HG02885 (cell line): ENCODE results near the gene DPEP1.
"Not testable (repeated sequence)": the region's sequence is repeated elsewhere in the genome, so short reads cannot be mapped to it uniquely, and the experiment has no call there.

ENCODE experiments used
- ATAC-seq: cut with Tn5 transposase; IDR thresholded peaks from one replicate; pipeline ENCODE4 v1.9.1; 2021; ENCODE audit warnings: mild to moderate bottlenecking; ENCODE audit not compliant: unreplicated experiment, poor library complexity

DPEP1 gene

DNA sequence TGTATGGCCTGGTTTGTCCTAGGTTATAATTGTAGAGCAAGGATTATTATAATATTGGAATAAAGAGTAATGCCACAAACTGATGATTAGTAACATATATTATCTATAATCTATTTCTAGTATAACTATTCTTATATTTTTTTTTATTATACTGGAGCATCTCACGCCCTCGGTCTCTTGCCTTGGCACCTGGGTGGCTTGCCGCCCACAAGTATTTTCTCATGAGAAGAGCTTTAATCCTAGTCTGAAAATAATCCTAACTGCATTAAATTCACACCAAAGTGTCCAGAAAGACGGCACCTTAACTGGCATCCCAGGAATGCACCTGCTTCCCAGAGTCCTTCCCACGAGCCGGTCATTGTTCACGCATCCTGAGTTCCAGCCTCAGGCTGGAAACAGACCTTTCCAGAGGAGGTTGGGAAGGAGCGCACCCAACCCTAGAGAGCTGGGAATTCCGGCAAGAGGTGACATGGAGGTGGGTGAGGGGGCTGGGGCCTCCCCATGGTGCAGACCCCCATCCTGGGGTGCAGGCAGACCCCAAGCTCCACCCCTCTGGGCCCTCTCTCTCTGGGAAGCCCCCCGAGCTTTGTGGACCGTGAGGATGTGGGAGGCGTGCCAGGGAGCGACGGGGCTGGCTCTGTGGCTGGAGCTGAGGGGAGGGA, 28.1 kb downstream of the DPEP1 start:
- no peak for ATAC-seq

DNA sequence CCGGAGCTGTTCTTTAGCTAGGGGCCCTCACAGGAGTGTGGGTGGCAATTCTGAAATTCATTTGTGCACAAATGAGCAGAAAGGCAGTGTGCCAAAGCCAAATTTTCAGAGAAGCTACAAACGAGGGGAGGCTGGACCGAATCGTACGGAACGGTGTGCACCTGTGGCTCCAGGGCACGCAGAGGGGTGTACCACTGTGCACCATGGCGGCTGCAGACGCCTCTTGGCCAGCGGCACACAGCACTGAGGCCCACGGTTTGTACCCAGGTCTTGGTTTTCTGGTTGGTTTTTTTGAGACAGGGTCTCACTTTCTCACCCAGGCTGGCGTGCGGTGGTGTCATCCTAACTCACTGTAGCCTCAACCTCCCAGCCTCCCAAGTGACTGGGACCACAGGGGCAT, 29.1 kb downstream of the DPEP1 start:
- no peak for ATAC-seq

- no peak for ATAC-seq
Observed at GRCh38 chr16:89643769-89644300, 30.4 kb downstream of the DPEP1 start.

DNA sequence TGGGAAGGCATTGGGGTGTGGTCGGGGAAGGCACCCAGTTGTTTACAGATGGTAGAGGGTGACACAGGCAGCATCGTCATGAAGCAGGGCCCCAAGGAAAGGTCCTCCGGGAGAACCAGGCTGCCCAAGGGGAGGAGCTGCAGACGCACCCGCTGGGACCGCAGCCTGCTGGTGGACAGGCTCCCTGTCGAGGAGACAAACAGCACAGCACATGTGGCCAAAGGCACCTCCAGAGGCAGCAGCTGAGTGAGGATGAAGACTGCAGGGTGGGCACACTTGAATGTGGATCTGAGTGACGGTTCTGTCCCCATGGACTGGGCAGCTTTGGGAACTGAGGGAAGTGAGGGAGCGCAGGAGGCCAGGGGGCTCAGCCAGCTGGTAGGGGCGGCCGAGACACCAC, 31.7 kb downstream of the DPEP1 start:
- ATAC-seq, result no peak

GRCh38 chr16:89646270-89646669, 32.8 kb downstream of the DPEP1 start:
- ATAC-seq, result no peak

- no peak for ATAC-seq
Observed at GRCh38 chr16:89646906-89647305, 33.5 kb downstream of the DPEP1 start.

GRCh38 chr16:89651584-89651983, 38.1 kb downstream of the DPEP1 start:
- ATAC-seq, result no peak

GRCh38 chr16:89653656-89654295, 40.3 kb downstream of the DPEP1 start:
- no peak for ATAC-seq

GRCh38 chr16:89655062-89655643, 41.7 kb downstream of the DPEP1 start:
- no peak for ATAC-seq

- ATAC-seq, result no peak
Observed at GRCh38 chr16:89656435-89657121, 43.1 kb downstream of the DPEP1 start.

DNA sequence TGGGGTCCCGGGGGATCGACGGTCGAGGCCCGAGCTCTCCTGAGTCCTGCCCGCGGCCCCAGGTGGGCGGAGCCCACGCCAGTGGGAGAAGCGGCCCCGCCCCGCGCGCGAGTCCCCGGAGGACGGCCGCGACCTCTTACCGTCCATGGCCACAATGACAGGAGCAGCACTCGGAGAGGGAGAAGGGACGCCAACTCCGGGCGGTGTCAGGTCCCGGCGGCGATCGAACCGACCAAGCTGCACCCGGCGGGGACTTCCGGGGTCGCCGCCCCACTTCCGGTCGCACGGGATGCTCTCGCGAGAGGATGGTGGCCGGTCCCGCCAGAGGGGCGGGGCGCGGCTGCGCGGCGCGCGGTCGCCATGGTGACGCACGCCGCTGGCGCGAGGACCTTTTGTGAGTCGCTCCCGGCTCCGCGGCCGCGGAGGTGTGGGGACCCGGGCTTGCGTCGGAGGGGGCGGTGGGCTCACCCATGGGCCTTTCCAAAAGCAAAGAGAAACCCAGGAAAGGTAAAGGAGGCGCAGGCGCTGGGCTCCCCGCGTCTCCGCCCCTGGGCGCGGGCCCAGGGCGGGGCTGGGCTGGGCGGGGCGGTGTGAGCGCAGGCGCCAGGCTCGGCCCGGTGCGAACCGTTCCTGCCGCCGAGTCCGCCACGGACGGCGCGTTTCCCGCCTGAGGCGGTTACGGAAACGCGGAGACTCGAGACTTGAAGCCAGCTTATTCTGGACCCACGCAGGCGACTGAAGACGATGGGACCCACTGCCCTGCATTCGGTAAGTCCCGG, 44.2 kb downstream of the DPEP1 start, which contains the start of the genes CHMP1A and SPATA33:
Gene CHMP1A, minus strand, starts transcription at position 267 of the 779 bp plus-strand sequence. Its CDS starts 120 bp downstream, at position 147.
Gene SPATA33, plus strand, starts transcription at position 395 of the 779 bp plus-strand sequence. Its CDS starts 76 bp downstream, at position 471.
- ATAC-seq, result peak; percentile 92

- ATAC-seq, result no peak
Observed at GRCh38 chr16:89658221-89658879, 44.9 kb downstream of the DPEP1 start.

- no peak for ATAC-seq
Observed at GRCh38 chr16:89660146-89660545, 46.7 kb downstream of the DPEP1 start.

- no peak for ATAC-seq
Observed at GRCh38 chr16:89661215-89661614, 47.8 kb downstream of the DPEP1 start.

- ATAC-seq, result not testable (repeated sequence)
Observed at GRCh38 chr16:89664238-89664637, 50.8 kb downstream of the DPEP1 start.

- ATAC-seq, result not testable (repeated sequence)
Observed at GRCh38 chr16:89667000-89667399, 53.6 kb downstream of the DPEP1 start.

DNA sequence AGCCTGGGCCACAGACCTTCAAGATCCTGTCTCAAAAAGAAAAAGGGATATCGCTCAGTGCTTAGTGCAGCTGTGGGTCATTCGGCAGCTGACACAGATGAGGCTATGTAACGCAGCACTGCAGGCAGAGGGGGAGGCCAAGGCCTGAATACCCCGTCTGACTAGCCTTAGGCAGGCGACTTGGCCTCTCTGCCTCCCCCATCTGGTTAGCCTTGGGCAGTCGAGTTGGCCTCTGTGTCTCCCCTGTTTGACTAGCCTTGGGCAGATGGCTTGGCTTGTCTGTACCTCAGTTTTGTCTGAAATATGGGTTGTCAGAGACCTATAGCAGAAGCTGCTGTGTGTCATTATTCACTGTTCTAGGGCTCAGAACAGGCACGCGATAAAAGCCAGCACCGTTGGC, 54.2 kb downstream of the DPEP1 start:
- no peak for ATAC-seq

DNA sequence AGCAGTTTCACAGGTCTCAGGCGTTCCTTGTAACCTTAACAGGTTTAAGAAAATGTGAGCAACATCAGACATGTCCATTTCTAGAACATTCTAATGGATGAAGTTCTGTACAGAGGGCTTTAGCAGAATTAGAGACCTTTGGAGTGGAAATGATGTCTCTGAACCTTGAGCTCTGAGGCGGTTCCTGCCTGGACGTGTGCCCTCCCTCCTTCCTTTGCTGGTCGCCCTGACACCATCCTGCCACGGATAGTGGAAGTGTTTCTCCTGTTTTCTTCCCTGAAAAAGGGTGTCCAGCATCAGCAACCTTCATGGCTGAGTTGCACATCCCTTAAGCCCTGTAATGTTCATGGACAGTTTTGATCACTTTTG, 55.3 kb downstream of the DPEP1 start:
- ATAC-seq, result no peak

DNA sequence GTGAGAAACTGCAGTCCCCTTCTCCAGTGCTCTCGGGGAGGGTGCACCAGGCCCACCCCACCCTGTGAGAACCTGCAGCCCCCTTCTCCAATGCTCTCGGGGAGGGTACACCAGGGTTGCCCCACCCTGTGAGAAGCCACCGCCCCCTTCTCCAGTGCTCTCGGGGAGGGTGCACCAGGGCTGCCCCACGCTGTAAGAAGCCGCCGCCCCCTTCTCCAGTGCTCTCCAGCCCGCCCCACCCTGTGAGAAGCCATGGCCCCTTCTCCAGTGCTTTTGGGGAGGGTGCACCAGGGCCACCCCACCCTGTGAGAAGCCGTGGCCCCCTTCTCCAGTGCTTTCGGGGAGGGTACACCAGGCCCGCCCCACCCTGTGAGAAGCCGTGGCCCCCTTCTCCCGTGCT, 56.3 kb downstream of the DPEP1 start:
- ATAC-seq, result no peak
